Epithelial cell of esophagus (primary cell): ENCODE measurements around the gene EIF4E2.

Experiments used
- DNase-seq: peaks from one replicate; pipeline ENCODE4 v3.0.0; 2010; ENCODE audit warnings: low read depth
- H3K4me3 ChIP-seq: 2 replicates; pipeline ENCODE4 v1.5.1; 2011; ENCODE audit warnings: mild to moderate bottlenecking, low read length, control low read depth
- TF ChIP-seq, protein P1 (sequence below): IDR thresholded peaks from 2 replicates; pipeline ENCODE4 v1.5.1; 2011; ENCODE audit warnings: low read depth, mild to moderate bottlenecking, low read length, control low read depth, inconsistent platforms; ENCODE audit not compliant: insufficient read depth; ENCODE audit errors: missing control alignments

Gene EIF4E2

DNA sequence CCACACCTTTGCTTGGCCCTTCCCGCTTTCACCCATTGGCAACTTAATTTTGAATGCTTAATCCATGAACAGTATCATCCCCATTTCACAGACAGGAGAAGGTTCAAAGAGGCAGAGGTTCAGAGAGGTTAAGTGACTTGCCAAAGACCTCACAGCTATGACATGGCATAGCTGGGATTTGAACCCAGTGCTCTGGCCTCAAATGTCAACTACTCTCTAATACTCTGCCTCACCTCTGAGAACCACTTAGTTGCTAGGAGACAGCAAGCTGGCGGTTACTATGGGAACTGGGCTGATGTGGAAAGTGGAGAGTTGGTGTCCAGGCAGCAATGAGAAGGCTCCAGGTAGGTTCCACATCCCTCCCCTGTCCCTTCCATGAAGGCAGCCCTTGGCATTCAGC is 46.1 kb upstream of the EIF4E2 start:
- TF ChIP-seq, protein P1, sequence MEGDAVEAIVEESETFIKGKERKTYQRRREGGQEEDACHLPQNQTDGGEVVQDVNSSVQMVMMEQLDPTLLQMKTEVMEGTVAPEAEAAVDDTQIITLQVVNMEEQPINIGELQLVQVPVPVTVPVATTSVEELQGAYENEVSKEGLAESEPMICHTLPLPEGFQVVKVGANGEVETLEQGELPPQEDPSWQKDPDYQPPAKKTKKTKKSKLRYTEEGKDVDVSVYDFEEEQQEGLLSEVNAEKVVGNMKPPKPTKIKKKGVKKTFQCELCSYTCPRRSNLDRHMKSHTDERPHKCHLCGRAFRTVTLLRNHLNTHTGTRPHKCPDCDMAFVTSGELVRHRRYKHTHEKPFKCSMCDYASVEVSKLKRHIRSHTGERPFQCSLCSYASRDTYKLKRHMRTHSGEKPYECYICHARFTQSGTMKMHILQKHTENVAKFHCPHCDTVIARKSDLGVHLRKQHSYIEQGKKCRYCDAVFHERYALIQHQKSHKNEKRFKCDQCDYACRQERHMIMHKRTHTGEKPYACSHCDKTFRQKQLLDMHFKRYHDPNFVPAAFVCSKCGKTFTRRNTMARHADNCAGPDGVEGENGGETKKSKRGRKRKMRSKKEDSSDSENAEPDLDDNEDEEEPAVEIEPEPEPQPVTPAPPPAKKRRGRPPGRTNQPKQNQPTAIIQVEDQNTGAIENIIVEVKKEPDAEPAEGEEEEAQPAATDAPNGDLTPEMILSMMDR, result no peak

DNA sequence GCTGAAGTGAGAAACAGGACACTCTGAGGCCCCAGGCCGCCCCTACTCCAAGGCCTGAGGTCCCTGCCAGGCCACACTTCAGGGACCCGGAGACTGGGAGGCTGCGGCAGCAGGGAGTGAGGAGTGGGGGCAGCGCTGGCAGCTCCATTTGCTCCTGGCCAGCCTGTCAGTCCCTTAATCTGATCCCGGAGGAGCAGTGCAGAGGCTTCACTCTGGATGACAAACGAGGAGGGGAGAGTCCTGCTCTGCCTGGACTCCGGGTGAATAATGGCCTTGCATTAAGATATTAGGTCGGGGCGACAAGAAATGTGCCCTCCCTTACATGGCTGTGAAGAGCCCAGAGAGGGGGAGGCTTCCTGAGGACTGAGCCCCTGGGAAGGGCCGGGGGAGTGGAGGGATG is 44.6 kb upstream of the EIF4E2 start:
- TF ChIP-seq, protein P1, result no peak
- no peak for DNase-seq
- no peak overlapping the region for H3K4me3 ChIP-seq

More for the DNA sequence above, 46.1 kb upstream of the EIF4E2 start:
- no peak for DNase-seq
- H3K4me3 ChIP-seq, result no peak overlapping the region

DNA sequence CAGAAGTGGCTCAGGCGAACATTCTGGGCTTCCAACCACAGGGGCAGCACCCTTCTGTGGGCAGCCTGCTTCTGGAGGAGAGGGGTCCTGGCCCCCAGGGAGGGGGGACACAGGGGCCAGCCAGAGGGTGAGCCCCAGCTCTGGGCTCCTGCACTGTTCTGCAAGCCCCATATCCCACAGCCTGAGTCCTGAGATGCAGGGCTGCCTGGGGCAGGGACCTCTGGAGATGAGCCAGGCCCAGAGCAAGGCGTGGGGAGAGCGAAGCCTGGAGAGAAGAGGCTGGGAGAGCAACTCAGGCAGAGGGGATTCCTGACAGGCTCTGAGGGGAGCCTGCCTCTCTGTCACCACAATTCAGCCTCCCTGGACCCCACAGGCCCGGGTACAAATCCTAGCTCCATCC is 43.8 kb upstream of the EIF4E2 start:
- DNase-seq, result no peak
- H3K4me3 ChIP-seq, result no peak overlapping the region
- TF ChIP-seq, protein P1, result no peak

GRCh38 chr2:232508251-232508650 is 42.2 kb upstream of the EIF4E2 start:
- TF ChIP-seq, protein P1, result no peak
- DNase-seq, result no peak
- H3K4me3 ChIP-seq, result no peak overlapping the region

DNA sequence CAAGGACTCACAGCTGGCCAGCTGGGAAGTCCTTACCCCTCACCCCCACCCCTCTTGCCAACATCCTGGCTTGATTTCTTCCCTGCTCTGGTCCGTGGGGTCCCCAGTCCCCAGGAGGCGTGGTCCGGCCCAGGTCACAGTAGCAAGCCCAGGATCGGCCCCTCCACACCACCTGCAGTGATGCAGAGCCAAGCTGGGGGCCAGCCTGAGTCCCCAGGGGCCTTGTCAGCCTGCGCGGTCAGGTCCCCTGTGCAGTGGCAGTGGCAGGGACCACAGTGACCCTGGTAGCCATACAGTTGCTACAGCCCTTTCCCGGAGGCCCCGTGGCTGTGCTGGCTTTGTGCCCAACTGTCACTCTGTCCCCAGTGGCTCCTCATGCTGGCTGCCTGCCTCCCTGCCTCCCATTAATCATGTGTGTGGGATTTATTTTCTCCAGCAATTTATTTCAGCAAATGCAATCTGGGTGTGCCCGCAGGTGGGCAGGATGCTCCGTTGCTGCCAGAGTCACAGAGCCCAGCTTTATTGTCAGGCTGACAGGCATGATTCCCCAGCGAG is 39.1 kb upstream of the EIF4E2 start:
- no peak for DNase-seq
- no peak overlapping the region for H3K4me3 ChIP-seq
- TF ChIP-seq, protein P1, result no peak

- DNase-seq, result no peak
- H3K4me3 ChIP-seq, result no peak overlapping the region
- TF ChIP-seq, protein P1, result no peak
Measured at GRCh38 chr2:232512602-232513001, 37.9 kb upstream of the EIF4E2 start.

DNA sequence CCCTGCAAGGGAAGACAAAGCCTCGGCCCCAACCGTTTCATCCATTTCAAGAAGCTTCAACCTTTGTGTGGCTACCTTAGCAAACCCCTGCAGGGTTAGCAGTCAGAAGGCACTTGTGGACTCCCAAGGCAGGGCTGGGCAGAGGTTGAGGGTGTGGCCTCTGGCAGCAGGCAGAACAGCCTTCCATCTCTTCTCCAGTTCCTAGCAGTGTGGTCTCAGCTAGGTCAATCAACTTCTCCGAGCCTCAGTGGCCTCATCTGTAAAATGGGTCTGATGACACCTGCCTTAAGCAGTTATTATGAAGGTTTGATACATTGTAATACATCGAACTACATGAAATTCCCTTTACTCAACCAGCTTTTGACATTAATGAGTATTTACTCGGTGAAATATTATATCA is 37.1 kb upstream of the EIF4E2 start:
- no peak for DNase-seq
- TF ChIP-seq, protein P1, result no peak
- H3K4me3 ChIP-seq, result no peak overlapping the region
